ENCODE results near the gene FAM170B. TPM values are rescaled to one million over a fixed set of nuclear protein-coding genes. Genes with fewer than 3 reads are reported as not detected.

Gene FAM170B
- total RNA-seq, 4 donors from 2014 or later = not detected

DNA sequence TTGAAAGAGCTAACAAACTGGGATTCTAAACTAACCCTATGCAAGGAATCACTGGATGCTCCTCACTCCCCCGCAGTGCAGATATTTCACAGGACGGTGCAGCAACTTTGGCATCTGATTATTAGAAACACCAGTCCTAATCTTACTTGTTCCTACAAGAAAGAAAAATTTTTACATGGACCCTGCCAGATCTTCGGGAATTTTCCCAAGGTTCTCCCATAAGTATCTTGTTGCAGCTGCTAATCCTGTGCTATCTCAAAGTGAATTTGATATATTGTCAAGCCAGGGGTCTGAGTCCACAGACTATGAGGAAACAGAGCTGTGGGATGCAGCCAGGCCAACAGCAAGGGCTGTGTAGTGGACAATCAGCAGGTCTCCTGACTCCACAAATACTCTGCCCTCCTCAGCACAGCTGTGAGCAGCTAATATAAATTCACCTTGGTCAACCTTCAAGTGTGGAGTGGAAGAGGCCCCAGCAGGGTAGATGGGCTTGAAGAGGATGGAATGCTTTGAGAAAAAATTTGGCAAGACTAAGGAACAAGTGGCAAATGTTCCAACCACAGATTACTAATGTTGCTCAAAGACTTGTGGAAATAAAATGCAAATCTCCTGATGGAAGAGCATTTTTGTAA is 44.1 kb downstream of the FAM170B start:
- no peak for TF ChIP-seq POLR2A (IDR thresholded peaks at IDR 0.05)
- TF ChIP-seq, protein P1, sequence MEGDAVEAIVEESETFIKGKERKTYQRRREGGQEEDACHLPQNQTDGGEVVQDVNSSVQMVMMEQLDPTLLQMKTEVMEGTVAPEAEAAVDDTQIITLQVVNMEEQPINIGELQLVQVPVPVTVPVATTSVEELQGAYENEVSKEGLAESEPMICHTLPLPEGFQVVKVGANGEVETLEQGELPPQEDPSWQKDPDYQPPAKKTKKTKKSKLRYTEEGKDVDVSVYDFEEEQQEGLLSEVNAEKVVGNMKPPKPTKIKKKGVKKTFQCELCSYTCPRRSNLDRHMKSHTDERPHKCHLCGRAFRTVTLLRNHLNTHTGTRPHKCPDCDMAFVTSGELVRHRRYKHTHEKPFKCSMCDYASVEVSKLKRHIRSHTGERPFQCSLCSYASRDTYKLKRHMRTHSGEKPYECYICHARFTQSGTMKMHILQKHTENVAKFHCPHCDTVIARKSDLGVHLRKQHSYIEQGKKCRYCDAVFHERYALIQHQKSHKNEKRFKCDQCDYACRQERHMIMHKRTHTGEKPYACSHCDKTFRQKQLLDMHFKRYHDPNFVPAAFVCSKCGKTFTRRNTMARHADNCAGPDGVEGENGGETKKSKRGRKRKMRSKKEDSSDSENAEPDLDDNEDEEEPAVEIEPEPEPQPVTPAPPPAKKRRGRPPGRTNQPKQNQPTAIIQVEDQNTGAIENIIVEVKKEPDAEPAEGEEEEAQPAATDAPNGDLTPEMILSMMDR (IDR thresholded peaks at IDR 0.05) = no peak
- no peak overlapping the region for H3K4me3 ChIP-seq (replicated peaks in 1 of 3)
- H3K4me1 ChIP-seq = peaks cover 25 to 32% of the 10 kb centered on the region in 2 donors
- H3K27ac ChIP-seq = peak overlapping the region in 2 of 3 donors; percentile 6 to 34
- peak; percentile 51 to 61 for DNase-seq
- H3K9me3 ChIP-seq = no peaks in the 10 kb centered on the region
- intact Hi-C loops (cut with DNase I) = no loop called here
- no peaks in the 10 kb centered on the region for H3K36me3 ChIP-seq
- WGBS, 2 donors = 58 to 80% methylated on average over 3 of the region's 3 CpGs
- no peaks in the 10 kb centered on the region for H3K27me3 ChIP-seq

DNA sequence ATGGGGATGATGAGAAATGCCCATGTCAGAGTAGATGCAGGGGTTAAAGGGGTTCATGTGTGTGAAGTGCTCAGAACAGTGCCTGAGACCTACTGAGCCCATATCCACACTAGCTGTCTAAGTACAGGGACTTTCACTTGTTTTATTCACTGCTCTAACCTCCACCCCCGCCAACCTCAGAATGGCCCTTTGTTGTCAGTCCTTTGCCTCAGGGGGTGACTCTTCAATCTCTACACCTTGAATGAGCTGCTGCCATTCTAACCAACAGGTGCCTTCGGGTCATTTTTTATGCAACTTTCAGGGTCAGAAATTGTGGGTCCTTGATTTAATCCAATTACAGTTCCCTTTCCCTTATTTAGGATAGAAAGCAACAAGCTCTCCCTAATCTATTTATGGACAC is 44.7 kb downstream of the FAM170B start:
- peaks cover 28 to 37% of the 10 kb centered on the region in 2 donors for H3K4me1 ChIP-seq
- H3K27me3 ChIP-seq = no peaks in the 10 kb centered on the region
- TF ChIP-seq, protein P1 (IDR thresholded peaks at IDR 0.05) = no peak
- H3K27ac ChIP-seq = no peak overlapping the region
- no peaks in the 10 kb centered on the region for H3K9me3 ChIP-seq
- intact Hi-C loops (cut with DNase I) = no loop called here
- no peak overlapping the region for H3K4me3 ChIP-seq (replicated peaks in 1 of 3)
- no peaks in the 10 kb centered on the region for H3K36me3 ChIP-seq
- no peak for DNase-seq
- WGBS, 2 donors = 82 to 91% methylated on average over 2 of the region's 2 CpGs

- intact Hi-C loops (cut with DNase I) = no loop called here
These were observed 46.9 kb downstream of the FAM170B start for GRCh38 chr10:49086889-49087288.

GRCh38 chr10:49083261-49083660 is 50.6 kb downstream of the FAM170B start:
- 26 to 33% methylated on average over 8 of the region's 8 CpGs for WGBS, 2 donors
- intact Hi-C loops (cut with DNase I) = no loop called here
- H3K36me3 ChIP-seq = no peaks in the 10 kb centered on the region
- H3K4me3 ChIP-seq (replicated peaks in 1 of 3) = no peak overlapping the region
- DNase-seq = peak; percentile 33 to 62
- no peaks in the 10 kb centered on the region for H3K27me3 ChIP-seq
- peak overlapping the region; percentile 75 to 85 (median 84) for H3K27ac ChIP-seq
- TF ChIP-seq, protein P1 (IDR thresholded peaks at IDR 0.05) = no peak
- TF ChIP-seq POLR2A (IDR thresholded peaks at IDR 0.05) = no peak
- H3K4me1 ChIP-seq = peaks cover 73 to 75% of the 10 kb centered on the region in 2 donors
- H3K9me3 ChIP-seq = no peaks in the 10 kb centered on the region

More at GRCh38 chr10:49086889-49087288, 46.9 kb downstream of the FAM170B start:
- H3K4me3 ChIP-seq (replicated peaks in 1 of 3) = no peak overlapping the region
- no peak for DNase-seq
- no peaks in the 10 kb centered on the region for H3K9me3 ChIP-seq
- no peak overlapping the region for H3K27ac ChIP-seq
- 92 to 97% methylated on average over 3 of the region's 3 CpGs for WGBS, 2 donors
- TF ChIP-seq, protein P1 (IDR thresholded peaks at IDR 0.05) = no peak
- no peak for TF ChIP-seq POLR2A (IDR thresholded peaks at IDR 0.05)
- no peaks in the 10 kb centered on the region for H3K36me3 ChIP-seq
- H3K4me1 ChIP-seq = peaks cover 50 to 60% of the 10 kb centered on the region in 2 donors
- H3K27me3 ChIP-seq = no peaks in the 10 kb centered on the region

DNA sequence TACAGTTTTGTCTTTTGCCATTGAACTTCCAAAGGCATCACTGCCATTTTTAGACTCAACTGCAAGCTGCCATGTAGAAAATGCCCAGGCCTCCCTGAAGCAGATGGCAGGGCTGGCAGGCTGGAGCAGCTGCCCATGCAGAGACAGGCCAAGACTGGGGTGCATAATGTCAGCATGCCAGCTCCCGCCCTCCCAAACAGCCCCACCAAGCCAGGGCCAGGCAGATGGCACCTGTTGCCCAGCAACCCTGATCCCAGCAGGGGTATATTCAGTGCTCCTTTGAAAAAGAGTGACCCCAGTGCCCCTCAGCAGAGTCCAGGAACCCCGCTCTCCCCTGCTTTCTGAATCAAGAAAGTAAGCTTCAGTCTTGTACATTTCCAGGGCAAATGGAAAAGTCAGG is 51.1 kb downstream of the FAM170B start:
- no peak for TF ChIP-seq POLR2A (IDR thresholded peaks at IDR 0.05)
- TF ChIP-seq, protein P1 (IDR thresholded peaks at IDR 0.05) = no peak
- Histone ChIP-seq H3K27me3 (no peaks in the 10 kb centered on the region), H3K4me3 (replicated peaks in 1 of 3) (no peak overlapping the region), H3K36me3 (no peaks in the 10 kb centered on the region), H3K9me3 (no peaks in the 10 kb centered on the region), H3K4me1 (peaks cover 78 to 80% of the 10 kb centered on the region in 2 donors), H3K27ac (peak overlapping the region; percentile 75 to 85 (median 84))
- DNase-seq = no peak
- intact Hi-C loops (cut with DNase I) = no loop called here
- 100% methylated on average over 2 of the region's 2 CpGs for WGBS, 2 donors
